Astrocyte of the cerebellum (primary cell): ENCODE results near the gene RBMS1.
"Not testable (repeated sequence)": the region's sequence is repeated elsewhere in the genome, so short reads cannot be mapped to it uniquely, and the experiment has no call there.

Source experiments
- DNase-seq: peaks from one replicate; pipeline ENCODE4 v3.0.0-alpha.2; 2011; ENCODE audit warnings: low read depth
- H3K4me3 ChIP-seq: 2 replicates; pipeline ENCODE4 v1.5.1; 2011; ENCODE audit warnings: mild to moderate bottlenecking, low read depth, low read length, moderate library complexity
- in situ Hi-C: cut with HindIII; loops from 2 replicates; pipeline ENCODE4 v1.10.0; 2017; ENCODE audit warnings: low sequenced_read_pairs
- TF ChIP-seq, protein P1 (sequence below): IDR thresholded peaks from 2 replicates; pipeline ENCODE4 v1.5.1; 2012; ENCODE audit warnings: low read length, low read depth, moderate library complexity, mild to moderate bottlenecking; ENCODE audit errors: missing control alignments

Gene RBMS1

DNA sequence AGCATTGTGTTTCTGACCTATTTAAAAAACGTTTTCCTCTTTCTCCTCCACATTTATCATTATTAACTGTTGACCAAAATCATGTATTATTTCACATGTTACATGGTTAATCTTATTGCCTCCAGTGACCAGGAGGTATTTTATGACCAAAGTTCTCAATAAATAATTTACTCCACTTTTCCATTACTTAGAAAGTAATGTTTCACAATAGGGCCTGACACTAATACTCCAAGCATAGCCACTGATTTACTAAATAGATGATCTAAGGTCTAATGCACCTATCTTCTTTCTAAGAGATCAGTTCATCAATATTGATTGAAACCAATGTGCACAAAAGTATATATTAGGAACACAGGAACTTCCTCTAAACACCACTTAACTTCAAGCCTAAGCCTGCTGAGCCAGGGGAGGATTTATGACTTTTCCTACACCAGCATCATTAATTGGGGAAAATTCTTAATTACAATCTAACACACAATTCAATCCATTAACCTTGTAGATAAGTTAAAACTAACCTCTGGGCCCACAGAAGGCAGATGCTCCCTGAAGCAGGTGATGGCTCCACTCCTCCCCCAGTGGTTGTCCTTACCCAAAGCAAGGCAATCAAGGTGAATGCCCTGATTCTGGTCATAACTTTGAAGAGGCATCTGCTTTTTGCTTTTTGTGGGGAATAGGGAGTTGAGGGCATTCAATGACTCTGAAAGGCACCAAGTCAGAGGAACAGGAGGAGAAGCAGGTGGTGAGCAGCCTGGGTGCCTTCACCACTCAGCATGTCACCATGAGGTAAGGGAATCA lies 33.9 kb downstream of the RBMS1 start:
- H3K4me3 ChIP-seq = no peak overlapping the region
- TF ChIP-seq, protein P1, sequence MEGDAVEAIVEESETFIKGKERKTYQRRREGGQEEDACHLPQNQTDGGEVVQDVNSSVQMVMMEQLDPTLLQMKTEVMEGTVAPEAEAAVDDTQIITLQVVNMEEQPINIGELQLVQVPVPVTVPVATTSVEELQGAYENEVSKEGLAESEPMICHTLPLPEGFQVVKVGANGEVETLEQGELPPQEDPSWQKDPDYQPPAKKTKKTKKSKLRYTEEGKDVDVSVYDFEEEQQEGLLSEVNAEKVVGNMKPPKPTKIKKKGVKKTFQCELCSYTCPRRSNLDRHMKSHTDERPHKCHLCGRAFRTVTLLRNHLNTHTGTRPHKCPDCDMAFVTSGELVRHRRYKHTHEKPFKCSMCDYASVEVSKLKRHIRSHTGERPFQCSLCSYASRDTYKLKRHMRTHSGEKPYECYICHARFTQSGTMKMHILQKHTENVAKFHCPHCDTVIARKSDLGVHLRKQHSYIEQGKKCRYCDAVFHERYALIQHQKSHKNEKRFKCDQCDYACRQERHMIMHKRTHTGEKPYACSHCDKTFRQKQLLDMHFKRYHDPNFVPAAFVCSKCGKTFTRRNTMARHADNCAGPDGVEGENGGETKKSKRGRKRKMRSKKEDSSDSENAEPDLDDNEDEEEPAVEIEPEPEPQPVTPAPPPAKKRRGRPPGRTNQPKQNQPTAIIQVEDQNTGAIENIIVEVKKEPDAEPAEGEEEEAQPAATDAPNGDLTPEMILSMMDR = no peak
- DNase-seq = no peak
- in situ Hi-C loops = no loop called here

- in situ Hi-C loops = no loop called here
- H3K4me3 ChIP-seq = no peak overlapping the region
- DNase-seq = no peak
- TF ChIP-seq, protein P1 = no peak
These were observed 34.7 kb downstream of the RBMS1 start for GRCh38 chr2:160458718-160459453.

DNA sequence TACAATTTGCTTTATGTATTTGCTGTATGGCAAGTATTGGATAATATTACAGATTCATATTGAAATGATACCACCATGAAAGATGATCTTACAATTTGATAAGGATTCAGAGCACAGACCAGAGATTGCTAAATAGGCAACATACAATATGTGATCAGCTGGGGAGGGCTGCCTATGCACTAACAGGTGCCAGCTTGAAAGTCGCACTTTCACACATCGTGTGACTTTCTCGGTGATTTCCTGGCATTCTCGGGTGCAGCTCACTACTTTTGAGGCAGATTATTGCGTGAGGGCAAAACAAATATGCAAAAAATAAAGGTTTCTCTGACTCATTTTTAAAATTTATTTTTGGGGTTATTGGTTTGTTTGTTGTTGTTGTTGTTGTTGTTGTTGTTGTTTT lies 36.0 kb downstream of the RBMS1 start:
- no peak for DNase-seq
- in situ Hi-C loops = no loop called here
- TF ChIP-seq, protein P1 = no peak
- no peak overlapping the region for H3K4me3 ChIP-seq

- in situ Hi-C loops = no loop called here
- TF ChIP-seq, protein P1 = no peak
- no peak for DNase-seq
- no peak overlapping the region for H3K4me3 ChIP-seq
These were observed 39.4 kb downstream of the RBMS1 start for GRCh38 chr2:160454070-160454797.

DNA sequence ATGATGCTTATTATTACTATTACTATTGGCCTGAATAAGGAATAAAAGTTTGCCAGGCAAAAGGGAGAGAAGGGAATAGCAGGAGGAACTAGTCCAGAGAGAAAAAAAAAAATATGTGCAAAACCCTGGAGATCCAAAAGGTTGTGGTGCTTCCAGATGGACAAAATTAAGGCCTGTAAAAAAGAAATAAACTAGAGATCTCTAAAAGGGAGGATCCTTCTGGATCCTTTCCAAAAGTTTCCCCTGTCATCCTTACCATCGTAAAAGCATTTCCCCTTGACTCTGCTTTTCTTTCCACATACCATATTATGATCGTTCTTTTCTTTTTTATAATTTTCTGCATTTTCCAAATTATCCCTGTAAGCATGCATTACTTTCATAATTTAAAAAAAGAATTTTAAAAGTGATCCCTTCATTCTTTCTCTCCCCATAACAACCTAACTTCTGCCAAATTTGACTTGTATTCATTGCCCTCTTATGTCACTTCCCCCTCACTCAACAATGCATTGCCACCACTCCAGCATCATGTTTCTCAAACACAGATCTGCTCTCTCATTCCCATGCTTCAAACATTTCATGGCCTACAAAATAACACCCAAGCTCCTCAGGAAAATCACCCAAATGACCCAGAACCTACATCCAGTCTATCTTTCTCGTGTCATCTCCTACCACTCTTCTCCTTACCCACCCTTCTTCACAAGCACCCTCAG lies 40.3 kb downstream of the RBMS1 start:
- no peak overlapping the region for H3K4me3 ChIP-seq
- in situ Hi-C loops = no loop called here
- DNase-seq = no peak
- TF ChIP-seq, protein P1 = no peak

DNA sequence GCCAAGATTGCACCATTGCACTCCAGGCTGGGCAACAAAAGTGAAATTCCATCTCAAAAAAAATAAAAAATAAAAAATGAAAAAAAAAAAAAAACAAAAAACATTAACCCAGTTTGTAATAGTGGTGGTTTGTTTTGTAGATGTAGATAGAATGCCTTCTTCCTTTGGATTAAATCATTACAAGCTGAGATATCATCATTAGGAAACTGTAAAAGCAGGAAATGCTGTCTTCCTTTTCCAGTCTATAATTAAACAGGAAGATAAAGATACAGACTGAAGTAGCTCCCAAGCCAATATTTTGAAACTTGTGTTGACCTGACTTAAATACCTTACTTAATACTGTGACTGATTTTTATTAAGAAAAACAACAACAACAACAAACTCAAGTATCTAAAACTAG lies 43.1 kb downstream of the RBMS1 start:
- H3K4me3 ChIP-seq = no peak overlapping the region
- in situ Hi-C loops = no loop called here
- no peak for DNase-seq
- TF ChIP-seq, protein P1 = no peak

DNA sequence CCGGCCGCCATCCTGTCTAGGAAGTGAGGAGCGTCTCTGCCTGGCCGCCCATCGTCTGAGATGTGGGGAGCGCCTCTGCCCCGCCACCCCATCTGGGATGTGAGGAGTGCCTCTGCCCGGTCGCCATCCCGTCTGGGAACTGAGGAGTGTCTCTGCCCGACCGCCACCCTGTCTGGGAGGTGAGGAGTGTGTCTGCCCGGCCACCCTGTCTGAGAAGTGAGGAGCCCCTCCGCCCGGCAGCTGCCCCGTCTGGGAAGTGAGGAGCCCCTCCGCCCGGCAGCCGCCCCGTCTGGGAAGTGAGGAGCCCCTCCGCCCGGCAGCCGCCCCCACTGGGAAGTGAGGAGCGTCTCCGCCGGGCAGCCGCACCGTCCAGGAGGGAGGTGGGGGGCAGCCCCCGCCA lies 44.8 kb downstream of the RBMS1 start:
- H3K4me3 ChIP-seq, DNase-seq, in situ Hi-C loops: not testable (repeated sequence)
